Measurements from ENCODE around the gene MBD3L2B.
A peak's percentile ranks its signal among the peaks of the same experiment; 100 is the strongest.

Gene MBD3L2B

DNA sequence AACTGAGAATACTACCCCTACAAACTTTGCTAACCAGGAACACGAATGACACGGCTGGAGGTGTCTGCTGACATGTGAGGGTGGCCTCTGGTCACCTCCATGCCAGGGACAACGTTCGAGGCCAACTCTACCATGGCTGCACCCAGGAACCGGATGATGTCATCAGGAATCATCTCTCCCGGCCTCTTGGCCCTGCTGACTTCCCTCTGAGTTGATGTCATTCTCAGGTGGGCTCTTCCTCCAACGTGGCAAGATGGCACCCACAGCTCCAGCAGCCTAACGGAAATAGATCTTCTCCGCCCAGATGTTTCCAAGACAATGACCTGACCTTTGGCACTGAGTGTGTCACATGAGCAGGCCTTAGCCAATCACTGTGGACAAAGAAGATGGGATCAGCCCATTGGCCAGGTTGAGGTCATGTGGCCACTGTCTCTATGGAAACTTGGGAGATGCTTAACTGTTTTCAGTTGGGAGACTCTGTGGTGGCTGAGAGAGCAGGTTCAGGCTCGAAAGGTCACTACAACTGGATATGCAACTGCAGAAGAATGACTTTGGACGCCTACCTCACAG is 15.0 kb downstream of the MBD3L2B start:
- H2BK12ac ChIP-seq (ENCODE audit: low read length) = no peak overlapping the region
- no peak for DNase-seq (ENCODE audit: low spot score)
- H3K18ac ChIP-seq (ENCODE audit: low read length) = no peak overlapping the region
- H3K23ac ChIP-seq (ENCODE audit: low read depth, low read length, poor library complexity) = no peak overlapping the region
- no peak overlapping the region for H4K91ac ChIP-seq (ENCODE audit: low read depth, low read length, poor library complexity)
- no peak overlapping the region for H3K27ac ChIP-seq (replicated peaks; ENCODE audit: low read length)
- no peak overlapping the region for H2BK15ac ChIP-seq (ENCODE audit: low read length)
- peak overlapping the region; percentile 53 for H2AFZ ChIP-seq (ENCODE audit: low read length)
- no peak overlapping the region for H2AK5ac ChIP-seq (ENCODE audit: low read depth, low read length)
- H3K36me3 ChIP-seq (replicated peaks in 1 of 2; ENCODE audit: control insufficient read depth in 2 of 2, insufficient read depth in 2 of 2, low read length in 2 of 2) = no peaks in the 10 kb centered on the region
- peaks cover 0 to 11% of the 10 kb centered on the region in 2 donors for H3K9me3 ChIP-seq (replicated peaks in 1 of 2; ENCODE audit: control insufficient read depth in 2 of 2, insufficient read depth in 1 of 2, low read depth in 1 of 2, low read length in 2 of 2)
- no peak overlapping the region for H3K14ac ChIP-seq (ENCODE audit: low read length)
- H3K9ac ChIP-seq (ENCODE audit: low read depth, low read length, poor library complexity) = no peak overlapping the region
- H2BK120ac ChIP-seq (ENCODE audit: low read depth, low read length) = no peak overlapping the region
- peaks cover 0 to 2% (median 0%) of the 10 kb centered on the region in 3 experiments for H3K27me3 ChIP-seq (ENCODE audit: control insufficient read depth in 3 of 3, insufficient read depth in 3 of 3, low read depth in 1 of 3, low read length in 3 of 3)
- H4K8ac ChIP-seq (ENCODE audit: low read depth, low read length) = no peak overlapping the region
- no peak overlapping the region for H3K4ac ChIP-seq (ENCODE audit: low read length)
- no peak overlapping the region for H3K4me3 ChIP-seq (ENCODE audit: low read length in 2 of 2)
- H2BK5ac ChIP-seq (ENCODE audit: low read length) = no peak overlapping the region
- no peaks in the 10 kb centered on the region for H3K4me1 ChIP-seq (ENCODE audit: control insufficient read depth in 2 of 2, insufficient read depth in 1 of 2, low read depth in 1 of 2, low read length in 2 of 2)
- H3K79me1 ChIP-seq (ENCODE audit: low read depth, low read length) = no peaks in the 10 kb centered on the region
- H3K4me2 ChIP-seq (ENCODE audit: insufficient read depth, low read length, poor library complexity, severe bottlenecking) = no peak overlapping the region
- WGBS, 2 donors (ENCODE audit: extremely low coverage in 2 of 2, insufficient read length in 2 of 2, insufficient replicate concordance in 1 of 2) = no CpG with 5 or more reads among the region's 11 CpGs

DNA sequence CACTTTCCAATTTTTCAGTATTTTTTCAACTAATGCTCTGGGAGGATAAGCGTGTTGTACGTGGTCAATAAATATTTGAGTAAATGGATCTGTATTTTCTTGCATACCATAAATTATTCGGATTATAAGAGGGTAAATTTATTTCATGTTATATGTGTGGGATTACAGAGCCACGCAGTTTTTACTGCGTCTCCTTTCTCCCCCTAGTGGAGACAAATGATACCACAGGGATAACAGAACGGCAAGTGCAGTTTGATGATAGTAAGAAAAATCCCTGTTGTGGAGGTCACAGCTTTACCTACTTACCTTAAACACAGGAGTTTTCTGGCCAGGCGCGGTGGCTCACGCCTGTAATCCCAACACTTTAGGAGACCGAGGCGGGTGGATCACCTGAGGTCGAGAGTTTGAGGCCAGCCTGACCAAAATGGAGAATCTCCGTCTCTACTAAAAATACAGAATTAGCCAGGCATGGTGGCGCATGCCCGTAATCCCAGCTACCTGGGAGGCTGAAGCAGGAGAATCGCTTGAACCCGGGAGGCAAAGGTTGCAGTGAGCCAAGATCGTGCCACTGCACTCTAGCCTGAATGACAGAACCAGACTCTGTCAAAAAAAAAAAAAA is 16.8 kb downstream of the MBD3L2B start:
- WGBS, 2 donors (ENCODE audit: extremely low coverage in 2 of 2, insufficient read length in 2 of 2, insufficient replicate concordance in 1 of 2) = no CpG with 5 or more reads among the region's 18 CpGs
- Histone ChIP-seq H4K91ac (ENCODE audit: low read depth, low read length, poor library complexity) (no peak overlapping the region), H3K27me3 (ENCODE audit: control insufficient read depth in 3 of 3, insufficient read depth in 3 of 3, low read depth in 1 of 3, low read length in 3 of 3) (peaks cover 0 to 8% (median 0%) of the 10 kb centered on the region in 3 experiments), H2AFZ (ENCODE audit: low read length) (peak overlapping the region; percentile 8), H3K4me3 (ENCODE audit: low read length in 2 of 2) (no peak overlapping the region), H3K14ac (ENCODE audit: low read length) (no peak overlapping the region), H3K9ac (ENCODE audit: low read depth, low read length, poor library complexity) (no peak overlapping the region), H2BK12ac (ENCODE audit: low read length) (no peak overlapping the region), H2BK120ac (ENCODE audit: low read depth, low read length) (no peak overlapping the region), H2BK5ac (ENCODE audit: low read length) (no peak overlapping the region), H3K9me3 (replicated peaks in 1 of 2; ENCODE audit: control insufficient read depth in 2 of 2, insufficient read depth in 1 of 2, low read depth in 1 of 2, low read length in 2 of 2) (peaks cover 0 to 19% of the 10 kb centered on the region in 2 donors), H3K79me1 (ENCODE audit: low read depth, low read length) (no peaks in the 10 kb centered on the region), H3K23ac (ENCODE audit: low read depth, low read length, poor library complexity) (no peak overlapping the region), H4K8ac (ENCODE audit: low read depth, low read length) (no peak overlapping the region), H3K36me3 (replicated peaks in 1 of 2; ENCODE audit: control insufficient read depth in 2 of 2, insufficient read depth in 2 of 2, low read length in 2 of 2) (no peaks in the 10 kb centered on the region), H3K4ac (ENCODE audit: low read length) (no peak overlapping the region), H3K4me2 (ENCODE audit: insufficient read depth, low read length, poor library complexity, severe bottlenecking) (no peak overlapping the region), H3K18ac (ENCODE audit: low read length) (no peak overlapping the region), H3K4me1 (ENCODE audit: control insufficient read depth in 2 of 2, insufficient read depth in 1 of 2, low read depth in 1 of 2, low read length in 2 of 2) (no peaks in the 10 kb centered on the region), H2AK5ac (ENCODE audit: low read depth, low read length) (no peak overlapping the region), H3K27ac (replicated peaks; ENCODE audit: low read length) (no peak overlapping the region), H2BK15ac (ENCODE audit: low read length) (no peak overlapping the region)
- DNase-seq (ENCODE audit: low spot score) = no peak

GRCh38 chr19:7000816-7001215 is 20.4 kb downstream of the MBD3L2B start:
- Histone ChIP-seq H2BK5ac (ENCODE audit: low read length) (no peak overlapping the region), H3K4me2 (ENCODE audit: insufficient read depth, low read length, poor library complexity, severe bottlenecking) (no peak overlapping the region), H3K4me3 (ENCODE audit: low read length in 2 of 2) (no peak overlapping the region), H3K36me3 (replicated peaks in 1 of 2; ENCODE audit: control insufficient read depth in 2 of 2, insufficient read depth in 2 of 2, low read length in 2 of 2) (no peaks in the 10 kb centered on the region), H3K9me3 (replicated peaks in 1 of 2; ENCODE audit: control insufficient read depth in 2 of 2, insufficient read depth in 1 of 2, low read depth in 1 of 2, low read length in 2 of 2) (peaks cover 0 to 19% of the 10 kb centered on the region in 2 donors), H3K18ac (ENCODE audit: low read length) (no peak overlapping the region), H3K14ac (ENCODE audit: low read length) (no peak overlapping the region), H3K4me1 (ENCODE audit: control insufficient read depth in 2 of 2, insufficient read depth in 1 of 2, low read depth in 1 of 2, low read length in 2 of 2) (no peaks in the 10 kb centered on the region), H3K27me3 (ENCODE audit: control insufficient read depth in 3 of 3, insufficient read depth in 3 of 3, low read depth in 1 of 3, low read length in 3 of 3) (peaks cover 0 to 8% (median 0%) of the 10 kb centered on the region in 3 experiments), H2BK12ac (ENCODE audit: low read length) (no peak overlapping the region), H2BK120ac (ENCODE audit: low read depth, low read length) (no peak overlapping the region), H3K4ac (ENCODE audit: low read length) (no peak overlapping the region), H2BK15ac (ENCODE audit: low read length) (no peak overlapping the region), H3K27ac (replicated peaks; ENCODE audit: low read length) (no peak overlapping the region), H4K91ac (ENCODE audit: low read depth, low read length, poor library complexity) (no peak overlapping the region), H3K9ac (ENCODE audit: low read depth, low read length, poor library complexity) (no peak overlapping the region), H2AFZ (ENCODE audit: low read length) (no peak overlapping the region), H2AK5ac (ENCODE audit: low read depth, low read length) (no peak overlapping the region), H3K23ac (ENCODE audit: low read depth, low read length, poor library complexity) (no peak overlapping the region), H3K79me1 (ENCODE audit: low read depth, low read length) (no peaks in the 10 kb centered on the region), H4K8ac (ENCODE audit: low read depth, low read length) (no peak overlapping the region)
- WGBS, 2 donors (ENCODE audit: extremely low coverage in 2 of 2, insufficient read length in 2 of 2, insufficient replicate concordance in 1 of 2) = no CpG with 5 or more reads among the region's 1 CpG
- no peak for DNase-seq (ENCODE audit: low spot score)

- no peaks in the 10 kb centered on the region for H3K4me1 ChIP-seq (ENCODE audit: control insufficient read depth in 2 of 2, insufficient read depth in 1 of 2, low read depth in 1 of 2, low read length in 2 of 2)
- no peak overlapping the region for H2BK120ac ChIP-seq (ENCODE audit: low read depth, low read length)
- WGBS, 2 donors (ENCODE audit: extremely low coverage in 2 of 2, insufficient read length in 2 of 2, insufficient replicate concordance in 1 of 2) = no CpG with 5 or more reads among the region's 3 CpGs
- no peak overlapping the region for H4K8ac ChIP-seq (ENCODE audit: low read depth, low read length)
- no peak overlapping the region for H3K9ac ChIP-seq (ENCODE audit: low read depth, low read length, poor library complexity)
- DNase-seq (ENCODE audit: low spot score) = no peak
- H3K36me3 ChIP-seq (replicated peaks in 1 of 2; ENCODE audit: control insufficient read depth in 2 of 2, insufficient read depth in 2 of 2, low read length in 2 of 2) = no peaks in the 10 kb centered on the region
- H3K4ac ChIP-seq (ENCODE audit: low read length) = no peak overlapping the region
- H3K4me3 ChIP-seq (ENCODE audit: low read length in 2 of 2) = no peak overlapping the region
- H3K18ac ChIP-seq (ENCODE audit: low read length) = no peak overlapping the region
- H2BK12ac ChIP-seq (ENCODE audit: low read length) = no peak overlapping the region
- H3K14ac ChIP-seq (ENCODE audit: low read length) = no peak overlapping the region
- peaks cover 0 to 23% of the 10 kb centered on the region in 2 donors for H3K9me3 ChIP-seq (replicated peaks in 1 of 2; ENCODE audit: control insufficient read depth in 2 of 2, insufficient read depth in 1 of 2, low read depth in 1 of 2, low read length in 2 of 2)
- peaks cover 0 to 8% (median 0%) of the 10 kb centered on the region in 3 experiments for H3K27me3 ChIP-seq (ENCODE audit: control insufficient read depth in 3 of 3, insufficient read depth in 3 of 3, low read depth in 1 of 3, low read length in 3 of 3)
- no peak overlapping the region for H2BK5ac ChIP-seq (ENCODE audit: low read length)
- no peak overlapping the region for H3K4me2 ChIP-seq (ENCODE audit: insufficient read depth, low read length, poor library complexity, severe bottlenecking)
- no peak overlapping the region for H3K27ac ChIP-seq (replicated peaks; ENCODE audit: low read length)
- H2AK5ac ChIP-seq (ENCODE audit: low read depth, low read length) = no peak overlapping the region
- no peak overlapping the region for H2BK15ac ChIP-seq (ENCODE audit: low read length)
- no peak overlapping the region for H2AFZ ChIP-seq (ENCODE audit: low read length)
- no peak overlapping the region for H4K91ac ChIP-seq (ENCODE audit: low read depth, low read length, poor library complexity)
- H3K79me1 ChIP-seq (ENCODE audit: low read depth, low read length) = no peaks in the 10 kb centered on the region
- H3K23ac ChIP-seq (ENCODE audit: low read depth, low read length, poor library complexity) = no peak overlapping the region
These were observed 20.9 kb downstream of the MBD3L2B start for GRCh38 chr19:7000333-7000732.

Data from neuronal stem cell (in vitro differentiated cells).